A549 treated with DMSO at 1 μM for 4 hours (cell line): ENCODE measurements around the gene NAT8L. TPM values are rescaled to one million over a fixed set of nuclear protein-coding genes. Genes with fewer than 3 reads are reported as not detected.

Experiments
- total RNA-seq: library from RNA; stranded (reverse); fragments of 200-300 nt; extraction: Qiagen RNA extraction; gene quantifications from 5 replicates; pipeline ENCODE4 v1.2.3, GENCODE V29; 2022; ENCODE audit warnings: low read depth

NAT8L gene
- total RNA-seq, result 11.9 to 15.4 TPM (median 13.8 TPM) in 5 replicates

DNA sequence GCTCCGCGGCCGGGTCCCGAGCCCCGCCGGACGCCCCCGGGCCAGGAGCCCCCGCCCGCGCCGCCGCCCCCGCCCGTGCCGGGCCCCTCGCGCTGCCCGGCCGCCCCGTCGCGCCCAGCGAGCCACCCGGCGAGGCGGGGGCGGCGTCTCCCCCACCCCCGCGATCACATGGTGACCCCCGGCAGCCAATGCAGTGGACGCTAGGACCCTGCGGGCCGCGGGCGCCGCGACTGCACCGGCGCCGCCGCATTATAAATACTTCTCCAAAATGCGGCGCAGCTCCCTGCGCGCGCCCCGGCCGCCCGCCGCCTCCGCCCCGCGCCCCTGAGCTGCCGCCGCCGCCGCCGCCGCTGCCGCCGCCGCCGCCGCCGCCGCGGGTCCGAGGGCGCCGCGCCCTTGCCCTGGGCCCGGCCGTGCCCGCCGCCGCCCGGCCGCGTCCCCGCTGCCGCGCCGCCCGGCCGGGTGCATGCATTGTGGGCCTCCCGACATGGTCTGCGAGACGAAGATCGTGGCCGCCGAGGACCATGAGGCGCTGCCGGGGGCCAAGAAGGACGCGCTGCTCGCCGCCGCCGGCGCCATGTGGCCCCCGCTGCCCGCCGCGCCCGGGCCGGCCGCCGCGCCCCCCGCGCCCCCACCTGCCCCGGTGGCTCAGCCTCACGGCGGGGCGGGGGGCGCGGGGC, at the start of gene NAT8L:
Gene NAT8L, plus strand, starts transcription at position 282 of the 680 bp plus-strand sequence. Its CDS starts 185 bp downstream, at position 467.

Other genes starting within 250 kb of the NAT8L start
- 25.5 to 33.1 TPM (median 32.1 TPM) in 5 replicates for gene LETM1, start 203.2 kb upstream of the NAT8L start, total RNA-seq
- 37.8 to 51.6 TPM (median 50.6 TPM) in 5 replicates for gene NSD2, start 187.9 kb upstream of the NAT8L start, total RNA-seq
- 17.6 to 26.9 TPM (median 23.2 TPM) in 5 replicates for gene NELFA, start 50.4 kb upstream of the NAT8L start, total RNA-seq
- gene HAUS3, start 182.8 kb downstream of the NAT8L start, total RNA-seq, result 6.8 to 8.9 TPM (median 7.9 TPM) in 5 replicates
- gene POLN, start 182.8 kb downstream of the NAT8L start, total RNA-seq, result 0.40 to 0.72 TPM (median 0.66 TPM) in 5 replicates
- gene MXD4, start 202.8 kb downstream of the NAT8L start, total RNA-seq, result 13.2 to 19.9 TPM (median 16.4 TPM) in 5 replicates